Loucy (cell line): ENCODE data around the gene HAGH.

Experiments
- H2AFZ ChIP-seq: fragments of 200-600 bp; sonication (generic); 2 replicates; pipeline ENCODE4 v1.6.0; 2016; ENCODE audit warnings: antibody characterized with exemption, mild to moderate bottlenecking, low read length, moderate library complexity
- H3F3A ChIP-seq: fragments of 200-600 bp; 2 replicates; pipeline ENCODE4 v1.6.0; 2016; ENCODE audit warnings: antibody characterized with exemption, low read depth, mild to moderate bottlenecking
- H3K27me3 ChIP-seq: fragments of 200-600 bp; sonication (generic); 2 replicates; pipeline ENCODE4 v1.6.1; 2014; ENCODE audit warnings: low read length, mild to moderate bottlenecking; ENCODE audit not compliant: insufficient read depth, poor library complexity, severe bottlenecking
- H3K36me3 ChIP-seq: fragments of 200-600 bp; sonication (generic); 2 replicates; pipeline ENCODE4 v1.6.1; 2016; ENCODE audit warnings: low read length; ENCODE audit not compliant: insufficient read depth
- H3K4me1 ChIP-seq: fragments of 200-600 bp; sonication (generic); 2 replicates; pipeline ENCODE4 v1.5.1; 2014; ENCODE audit warnings: low read length, mild to moderate bottlenecking; ENCODE audit not compliant: insufficient read depth, poor library complexity, severe bottlenecking
- H3K4me2 ChIP-seq: fragments of 200-600 bp; sonication (generic); 2 replicates; pipeline ENCODE4 v1.6.0; 2014; ENCODE audit warnings: antibody characterized with exemption, low read length, low read depth, mild to moderate bottlenecking; ENCODE audit not compliant: poor library complexity, severe bottlenecking
- H3K4me3 ChIP-seq: fragments of 200-600 bp; sonication (generic); 2 replicates; pipeline ENCODE4 v1.5.1; 2014; ENCODE audit warnings: low read length, mild to moderate bottlenecking, mixed read lengths; ENCODE audit not compliant: poor library complexity, severe bottlenecking
- H3K79me2 ChIP-seq: fragments of 200-600 bp; sonication (generic); 2 replicates; pipeline ENCODE4 v1.6.1; 2014; ENCODE audit warnings: low read length; ENCODE audit not compliant: insufficient read depth
- H3K9ac ChIP-seq: fragments of 200-600 bp; sonication (generic); 2 replicates; pipeline ENCODE4 v1.6.0; 2014; ENCODE audit warnings: mild to moderate bottlenecking, low read depth, low read length, moderate library complexity; ENCODE audit not compliant: poor library complexity, severe bottlenecking
- H3K9me2 ChIP-seq: fragments of 200-600 bp; sonication (generic); replicated peaks from 2 replicates; pipeline ENCODE4 v1.6.1; 2016; ENCODE audit warnings: low read depth, low read length, mixed read lengths
- H3K9me3 ChIP-seq: fragments of 200-600 bp; sonication (generic); 2 replicates; pipeline ENCODE4 v1.6.1; 2014; ENCODE audit warnings: mild to moderate bottlenecking, antibody characterized with exemption, low read length, low read depth; ENCODE audit not compliant: insufficient read depth
- H4K20me1 ChIP-seq: fragments of 200-600 bp; sonication (generic); 2 replicates; pipeline ENCODE4 v1.6.0; 2014; ENCODE audit warnings: antibody characterized with exemption, low read length, mild to moderate bottlenecking; ENCODE audit not compliant: insufficient read depth, poor library complexity, severe bottlenecking
- EZH2phosphoT487 ChIP-seq: fragments of 200-600 bp; IDR thresholded peaks from 2 replicates; pipeline ENCODE4 v1.6.1; 2018; ENCODE audit warnings: antibody characterized with exemption, mild to moderate bottlenecking, moderate library complexity, borderline replicate concordance
- TF ChIP-seq, protein P1 (sequence below): fragments of 200-600 bp; sonication (generic); conservative IDR thresholded peaks from 2 replicates; pipeline ENCODE4 v1.5.1; 2014; ENCODE audit warnings: mild to moderate bottlenecking, antibody characterized with exemption, low read length

HAGH gene

DNA sequence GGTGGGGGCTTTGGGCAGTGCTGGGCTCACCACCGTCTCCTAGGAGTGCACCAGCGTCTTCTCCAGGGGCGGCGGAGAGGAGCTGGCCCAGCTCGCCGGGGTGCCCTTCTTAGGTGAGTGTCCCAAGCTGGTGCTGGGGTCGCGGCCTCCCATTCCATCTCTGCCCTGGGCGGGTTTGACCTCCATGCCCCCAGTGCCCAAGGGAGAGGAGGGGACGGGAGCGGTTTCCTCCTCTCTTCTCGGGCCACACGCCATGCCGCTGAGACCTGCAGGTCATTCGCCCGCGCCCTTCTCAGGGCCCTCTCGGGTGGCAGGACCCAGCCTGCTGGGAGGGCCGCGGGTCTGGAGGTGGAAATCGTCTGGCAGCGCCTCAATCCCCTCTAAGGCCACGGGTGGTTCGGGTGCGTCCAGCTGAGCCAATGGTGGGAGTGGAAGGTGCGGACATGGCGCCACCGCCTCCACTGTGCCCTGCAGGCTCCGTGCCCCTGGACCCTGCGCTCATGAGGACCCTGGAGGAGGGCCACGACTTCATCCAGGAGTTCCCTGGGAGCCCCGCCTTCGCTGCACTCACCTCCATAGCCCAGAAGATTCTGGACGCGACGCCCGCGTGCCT is 38.4 kb downstream of the HAGH start:
- Histone ChIP-seq H3K79me2 (peaks cover 30% of the 10 kb centered on the region), H3F3A (no peaks in the 10 kb centered on the region), H4K20me1 (no peaks in the 10 kb centered on the region), H3K9ac (no peak overlapping the region), H3K4me3 (no peak overlapping the region), H3K4me1 (no peaks in the 10 kb centered on the region), H3K9me3 (no peaks in the 10 kb centered on the region), H3K27me3 (no peaks in the 10 kb centered on the region), H3K9me2 (no peaks in the 10 kb centered on the region), H2AFZ (no peak overlapping the region), H3K4me2 (no peak overlapping the region), H3K36me3 (no peaks in the 10 kb centered on the region)
- TF ChIP-seq EZH2phosphoT487, result no peak
- TF ChIP-seq, protein P1, sequence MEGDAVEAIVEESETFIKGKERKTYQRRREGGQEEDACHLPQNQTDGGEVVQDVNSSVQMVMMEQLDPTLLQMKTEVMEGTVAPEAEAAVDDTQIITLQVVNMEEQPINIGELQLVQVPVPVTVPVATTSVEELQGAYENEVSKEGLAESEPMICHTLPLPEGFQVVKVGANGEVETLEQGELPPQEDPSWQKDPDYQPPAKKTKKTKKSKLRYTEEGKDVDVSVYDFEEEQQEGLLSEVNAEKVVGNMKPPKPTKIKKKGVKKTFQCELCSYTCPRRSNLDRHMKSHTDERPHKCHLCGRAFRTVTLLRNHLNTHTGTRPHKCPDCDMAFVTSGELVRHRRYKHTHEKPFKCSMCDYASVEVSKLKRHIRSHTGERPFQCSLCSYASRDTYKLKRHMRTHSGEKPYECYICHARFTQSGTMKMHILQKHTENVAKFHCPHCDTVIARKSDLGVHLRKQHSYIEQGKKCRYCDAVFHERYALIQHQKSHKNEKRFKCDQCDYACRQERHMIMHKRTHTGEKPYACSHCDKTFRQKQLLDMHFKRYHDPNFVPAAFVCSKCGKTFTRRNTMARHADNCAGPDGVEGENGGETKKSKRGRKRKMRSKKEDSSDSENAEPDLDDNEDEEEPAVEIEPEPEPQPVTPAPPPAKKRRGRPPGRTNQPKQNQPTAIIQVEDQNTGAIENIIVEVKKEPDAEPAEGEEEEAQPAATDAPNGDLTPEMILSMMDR, result no peak

DNA sequence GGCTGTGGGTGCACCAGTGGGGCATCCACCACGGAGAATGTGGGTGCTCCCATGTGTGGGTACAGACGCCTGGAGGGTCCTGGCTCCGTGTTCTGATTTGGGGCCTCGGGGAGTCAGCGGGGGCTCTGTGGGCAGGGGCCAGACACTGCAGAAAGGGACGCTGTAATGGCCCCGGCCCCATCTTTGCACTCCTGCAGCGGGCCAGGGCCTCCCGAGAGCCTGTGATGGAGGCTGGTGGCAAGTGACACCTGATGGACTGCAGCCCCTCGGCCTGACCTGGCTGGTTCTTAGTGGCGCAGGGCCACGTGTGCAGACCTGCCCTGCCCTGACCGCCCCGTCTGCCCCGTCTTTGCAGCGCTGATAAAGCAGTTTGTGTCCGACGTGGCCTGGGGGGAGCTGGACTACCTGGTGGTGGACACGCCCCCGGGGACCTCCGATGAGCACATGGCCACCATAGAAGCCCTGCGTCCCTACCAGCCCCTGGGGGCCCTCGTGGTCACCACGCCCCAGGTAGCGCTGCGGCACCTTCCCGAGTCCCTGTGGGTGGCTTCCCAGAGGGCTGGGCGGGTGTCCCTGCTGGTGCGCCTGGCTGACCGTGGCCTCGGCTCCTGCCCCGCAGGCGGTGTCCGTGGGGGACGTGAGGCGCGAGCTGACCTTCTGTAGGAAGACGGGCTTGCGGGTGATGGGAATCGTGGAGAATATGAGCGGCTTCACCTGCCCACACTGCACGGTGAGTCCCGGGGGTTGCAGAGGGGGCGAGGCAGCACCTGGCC is 39.1 kb downstream of the HAGH start:
- Histone ChIP-seq H3K36me3 (no peaks in the 10 kb centered on the region), H3K9me3 (no peaks in the 10 kb centered on the region), H3K9me2 (no peaks in the 10 kb centered on the region), H3K79me2 (peaks cover 34% of the 10 kb centered on the region), H3K9ac (no peak overlapping the region), H3F3A (no peaks in the 10 kb centered on the region), H4K20me1 (no peaks in the 10 kb centered on the region), H3K4me2 (no peak overlapping the region), H3K27me3 (no peaks in the 10 kb centered on the region), H2AFZ (no peak overlapping the region), H3K4me1 (no peaks in the 10 kb centered on the region), H3K4me3 (no peak overlapping the region)
- TF ChIP-seq EZH2phosphoT487, result no peak
- TF ChIP-seq, protein P1, result no peak

DNA sequence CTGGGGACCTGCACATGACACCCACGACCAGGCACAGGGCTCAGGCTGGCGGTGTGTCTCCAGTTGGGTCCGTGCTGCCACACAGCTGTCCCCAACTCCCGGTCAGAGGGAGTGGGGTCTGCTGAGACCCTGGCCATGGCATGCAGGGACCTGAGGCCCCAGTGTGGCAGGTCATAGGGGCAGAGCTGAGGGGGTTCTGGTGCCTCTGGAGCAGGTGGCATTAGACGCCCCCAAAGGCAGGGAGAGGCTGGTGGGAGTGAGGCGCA is 39.6 kb downstream of the HAGH start:
- Histone ChIP-seq H3K4me2 (no peak overlapping the region), H3K36me3 (no peaks in the 10 kb centered on the region), H3K79me2 (peaks cover 34% of the 10 kb centered on the region), H3K4me1 (no peaks in the 10 kb centered on the region), H4K20me1 (no peaks in the 10 kb centered on the region), H3K27me3 (no peaks in the 10 kb centered on the region), H3K9me3 (no peaks in the 10 kb centered on the region), H3K9ac (no peak overlapping the region), H3K4me3 (no peak overlapping the region), H2AFZ (no peak overlapping the region), H3F3A (no peaks in the 10 kb centered on the region), H3K9me2 (no peaks in the 10 kb centered on the region)
- TF ChIP-seq, protein P1, result no peak
- TF ChIP-seq EZH2phosphoT487, result no peak
